HEK293 (cell line): Measurements from ENCODE around the gene CDO1.
"Not testable (repeated sequence)": the region's sequence is repeated elsewhere in the genome, so short reads cannot be mapped to it uniquely, and the experiment has no call there.

Experiments used
- CTCF ChIA-PET: fragments of 350-600 bp; formaldehyde crosslinking; extraction: SDS; loops from one replicate; lab custom pipeline; 2021; ENCODE audit warnings: antibody characterized with exemption; lab: Yijun Ruan, JAX
- POLR2A ChIA-PET: fragments of 300-600 bp; formaldehyde crosslinking; extraction: SDS; loops from one replicate; lab custom pipeline; 2020; ENCODE audit warnings: antibody characterized with exemption, inconsistent platforms; lab: Yijun Ruan, JAX
- H3K27ac ChIP-seq: fragments of 200-500 bp; sonication (Bioruptor generic); 2 replicates; pipeline ENCODE4 v1.5.1; 2014; ENCODE audit warnings: low read depth, low read length, control low read depth, inconsistent platforms; ENCODE audit errors: extremely low read depth
- H3K36me3 ChIP-seq, 2 experiments: fragments of 200-500 bp in 1 of 2; sonication (Bioruptor generic) in 1 of 2; 1 replicate in 1 of 2; 2 replicates in 1 of 2; pipeline ENCODE4 v1.5.1; 2014 to 2017; ENCODE audit warnings: inconsistent platforms in 2 of 2, low read length in 2 of 2; ENCODE audit not compliant: control insufficient read depth in 2 of 2, insufficient read depth in 1 of 2
- H3K4me1 ChIP-seq: fragments of 200-500 bp; sonication (Bioruptor generic); 2 replicates; pipeline ENCODE4 v1.5.1; 2014; ENCODE audit warnings: mild to moderate bottlenecking, low read length, inconsistent platforms; ENCODE audit not compliant: control insufficient read depth, insufficient read depth
- H3K4me3 ChIP-seq: 2 replicates; pipeline ENCODE4 v1.5.1; 2011; ENCODE audit warnings: low read depth, mild to moderate bottlenecking, control low read depth, low read length, moderate library complexity
- H3K9me3 ChIP-seq: fragments of 200-500 bp; sonication (Bioruptor generic); 2 replicates; pipeline ENCODE4 v1.5.1; 2014; ENCODE audit warnings: low read depth, low read length, inconsistent platforms; ENCODE audit not compliant: control insufficient read depth, insufficient read depth
- HOXC10 ChIP-seq: sonication (generic); formaldehyde crosslinking; IDR thresholded peaks from 2 replicates; pipeline ENCODE4 v1.8.1; 2023; ENCODE audit warnings: mild to moderate bottlenecking, missing genetic modification reagents
- PBX3 ChIP-seq: sonication (generic); formaldehyde crosslinking; IDR thresholded peaks from 2 replicates; pipeline ENCODE4 v1.8.1; 2022; ENCODE audit warnings: mild to moderate bottlenecking, moderate library complexity, missing genetic modification reagents
- TRIM28 ChIP-seq: IDR thresholded peaks from 2 replicates; pipeline ENCODE4 v1.6.1; 2011; ENCODE audit warnings: low read length, control low read depth, borderline replicate concordance
- WT1 ChIP-seq: fragments of 450-650 bp; formaldehyde crosslinking; IDR thresholded peaks from 2 replicates; pipeline ENCODE4 v1.5.1; 2016; ENCODE audit warnings: missing biosample characterization, missing genetic modification characterization
- ZBTB21 ChIP-seq: fragments of 450-650 bp; formaldehyde crosslinking; IDR thresholded peaks from 2 replicates; pipeline ENCODE4 v1.5.1; 2017; ENCODE audit warnings: missing biosample characterization, missing genetic modification characterization
- ZNF114 ChIP-seq: fragments of 450-650 bp; formaldehyde crosslinking; IDR thresholded peaks from 2 replicates; pipeline ENCODE4 v1.5.0; 2017; ENCODE audit warnings: missing biosample characterization, missing genetic modification characterization
- ZNF146 ChIP-seq: fragments of 450-650 bp; formaldehyde crosslinking; IDR thresholded peaks from 2 replicates; pipeline ENCODE4 v1.5.1; 2016; ENCODE audit warnings: missing biosample characterization, missing genetic modification characterization
- ZNF148 ChIP-seq: fragments of 450-650 bp; formaldehyde crosslinking; IDR thresholded peaks from 2 replicates; pipeline ENCODE4 v1.5.0; 2017; ENCODE audit warnings: missing biosample characterization, missing genetic modification characterization, borderline replicate concordance
- ZNF155 ChIP-seq: fragments of 450-650 bp; formaldehyde crosslinking; IDR thresholded peaks from 2 replicates; pipeline ENCODE4 v1.5.1; 2016; ENCODE audit warnings: missing biosample characterization, missing genetic modification characterization
- ZNF157 ChIP-seq: fragments of 450-650 bp; formaldehyde crosslinking; IDR thresholded peaks from 2 replicates; pipeline ENCODE4 v1.5.1; 2016; ENCODE audit warnings: missing biosample characterization, missing genetic modification characterization
- ZNF211 ChIP-seq: fragments of 450-650 bp; formaldehyde crosslinking; IDR thresholded peaks from 2 replicates; pipeline ENCODE4 v1.5.1; 2016; ENCODE audit warnings: low read depth, missing biosample characterization, missing genetic modification characterization
- ZNF24 ChIP-seq: fragments of 450-650 bp; formaldehyde crosslinking; IDR thresholded peaks from 2 replicates; pipeline ENCODE4 v1.5.1; 2016; ENCODE audit warnings: missing biosample characterization, missing genetic modification characterization
- ZNF26 ChIP-seq: fragments of 450-650 bp; formaldehyde crosslinking; IDR thresholded peaks from 2 replicates; pipeline ENCODE4 v1.5.1; 2016; ENCODE audit warnings: missing biosample characterization, missing genetic modification characterization
- ZNF274 ChIP-seq, 2 experiments: fragments of 200-500 bp in 1 of 2; fragments of 450-650 bp in 1 of 2; sonication (Bioruptor generic) in 1 of 2; formaldehyde crosslinking in 1 of 2; IDR thresholded peaks; 2 replicates each; pipeline versions ENCODE4 v1.5.1 to v1.6.1; 2014 to 2016; ENCODE audit warnings: borderline replicate concordance in 1 of 2, inconsistent platforms in 1 of 2, low read length in 1 of 2, missing biosample characterization in 1 of 2, missing genetic modification characterization in 1 of 2
- ZNF292 ChIP-seq: fragments of 450-650 bp; formaldehyde crosslinking; IDR thresholded peaks from 2 replicates; pipeline ENCODE4 v1.5.1; 2016; ENCODE audit warnings: low read depth, missing biosample characterization, missing genetic modification characterization, borderline replicate concordance
- ZNF302 ChIP-seq: fragments of 450-650 bp; formaldehyde crosslinking; IDR thresholded peaks from 2 replicates; pipeline ENCODE4 v1.5.1; 2016; ENCODE audit warnings: missing biosample characterization, missing genetic modification characterization, low read depth
- ZNF501 ChIP-seq: fragments of 450-650 bp; formaldehyde crosslinking; IDR thresholded peaks from 2 replicates; pipeline ENCODE4 v1.5.1; 2016; ENCODE audit warnings: missing biosample characterization, missing genetic modification characterization
- ZNF660 ChIP-seq: fragments of 450-650 bp; IDR thresholded peaks from 2 replicates; pipeline ENCODE4 v1.5.1; 2018; ENCODE audit warnings: missing biosample characterization, mild to moderate bottlenecking, missing genetic modification characterization
- ZNF76 ChIP-seq: fragments of 450-650 bp; formaldehyde crosslinking; IDR thresholded peaks from 2 replicates; pipeline ENCODE4; 2016; ENCODE audit warnings: low read depth, missing biosample characterization, missing genetic modification characterization, borderline replicate concordance
- ZSCAN18 ChIP-seq: fragments of 450-650 bp; formaldehyde crosslinking; IDR thresholded peaks from 2 replicates; pipeline ENCODE4 v1.5.1; 2016; ENCODE audit warnings: missing biosample characterization, missing genetic modification characterization
- ZSCAN30 ChIP-seq: fragments of 450-650 bp; IDR thresholded peaks from 2 replicates; pipeline ENCODE4 v1.5.1; 2018; ENCODE audit warnings: missing biosample characterization, mild to moderate bottlenecking, missing genetic modification characterization, moderate library complexity

The CDO1 gene

GRCh38 chr5:115809946-115810345 lies 6.5 kb downstream of the CDO1 start (continued):
- TF ChIP-seq ZNF148 (tag by site-specific recombination) (no peak), HOXC10 (CRISPR knock-in tag) (no peak), ZNF114 (no peak), ZNF274 (IDR thresholded peaks at IDR 0.05; ENCODE audit: low read length) (no peak), ZNF274 (tag by site-specific recombination; IDR thresholded peaks at IDR 0.05; ENCODE audit: borderline replicate concordance) (no peak), ZNF26 (tag by site-specific recombination) (no peak), ZBTB21 (tag by site-specific recombination) (no peak), ZNF501 (tag by site-specific recombination) (no peak), ZSCAN30 (tag by site-specific recombination) (no peak), ZNF292 (tag by site-specific recombination) (no peak), ZNF24 (no peak), ZNF157 (no peak), ZNF155 (tag by site-specific recombination) (no peak)

- H3K9me3 ChIP-seq, H3K4me1 ChIP-seq, H3K4me3 ChIP-seq, H3K27ac ChIP-seq, POLR2A ChIA-PET: not testable (repeated sequence)
- H3K36me3 ChIP-seq: peaks cover 0 to 11% of the 10 kb centered on the region in 2 experiments; a peak in 1 of 3 replicates
- CTCF ChIA-PET: interaction anchor here (1.3 kb wide), 1 partner anchor 173 kb away, joined by 4 read pairs; no protein-coding TSS in a partner anchor
Observed at GRCh38 chr5:115808066-115808465, 8.4 kb downstream of the CDO1 start.

GRCh38 chr5:115807654-115808052 lies 8.8 kb downstream of the CDO1 start:
- Histone ChIP-seq H3K4me3 (no peak overlapping the region), H3K4me1 (no peaks in the 10 kb centered on the region), H3K27ac (no peak overlapping the region), H3K9me3 (no peaks in the 10 kb centered on the region), H3K36me3 (peaks cover 0 to 11% of the 10 kb centered on the region in 2 experiments; a peak in 1 of 3 replicates)
- ChIA-PET CTCF (interaction anchor here (1.3 kb wide), 1 partner anchor 173 kb away, joined by 4 read pairs; no protein-coding TSS in a partner anchor), POLR2A (no interaction called here)
- TF ChIP-seq ZNF292 (tag by site-specific recombination) (no peak), ZNF660 (tag by site-specific recombination) (no peak), TRIM28 (no peak), ZNF76 (tag by site-specific recombination) (no peak)

- Histone ChIP-seq H3K4me1 (no peaks in the 10 kb centered on the region), H3K27ac (no peak overlapping the region), H3K9me3 (no peaks in the 10 kb centered on the region), H3K36me3 (peaks cover 0 to 11% of the 10 kb centered on the region in 2 experiments; a peak in 1 of 3 replicates), H3K4me3 (no peak overlapping the region)
- ChIA-PET POLR2A (no interaction called here), CTCF (no interaction called here)
- no peak for TF ChIP-seq ZNF211 (tag by site-specific recombination)
- TF ChIP-seq ZNF146 (tag by site-specific recombination): no peak
- TF ChIP-seq PBX3 (CRISPR knock-in tag): no peak
- no peak for TF ChIP-seq HOXC10 (CRISPR knock-in tag)
- TF ChIP-seq ZNF302 (tag by site-specific recombination): no peak
- no peak for TF ChIP-seq WT1 (tag by site-specific recombination)
- TF ChIP-seq ZSCAN18 (tag by site-specific recombination): no peak
Observed at GRCh38 chr5:115806986-115807653, 9.3 kb downstream of the CDO1 start.
